GM12878 (cell line): ENCODE results near the gene CD300H. TPM values are rescaled to one million over a fixed set of nuclear protein-coding genes. Genes with fewer than 3 reads are reported as not detected.

Experiments
- ATAC-seq: fragments of 200-7000 bp; cut with Tn5 transposase; 3 replicates; pipeline ENCODE4 v1.9.1; 2020; ENCODE audit warnings: mild to moderate bottlenecking, moderate library complexity
- BruUV-seq: library from RNA; stranded (reverse); fragments of 400-500 nt; replicated peaks from 2 replicates; lab custom pipeline; 2021; lab: Mats Ljungman, UMichigan
- CTCF ChIA-PET: fragments of 300-600 bp; sonication (Branson Sonifier 250); formaldehyde crosslinking; extraction: SDS; loops from one replicate; lab custom pipeline; 2021; ENCODE audit warnings: inconsistent platforms; lab: Yijun Ruan, JAX
- POLR2A ChIA-PET: fragments of 350-600 bp; formaldehyde crosslinking; extraction: SDS; loops from one replicate; lab custom pipeline; 2021; ENCODE audit warnings: inconsistent platforms; lab: Charles Lee
- RAD21 ChIA-PET: fragments of 300-600 bp; sonication (Branson Sonifier 250); formaldehyde crosslinking; loops from one replicate; lab custom pipeline; 2023; ENCODE audit warnings: antibody characterized with exemption; ENCODE audit not compliant: unreplicated experiment; lab: Charles Lee
- SMC1A ChIA-PET: fragments of 300-600 bp; sonication (Branson Sonifier 250); formaldehyde crosslinking; loops from one replicate; lab custom pipeline; 2023; ENCODE audit not compliant: unreplicated experiment, uncharacterized antibody; lab: Charles Lee
- DNase-seq: peaks from one replicate; pipeline ENCODE4 v3.0.0-alpha.2; 2011; ENCODE audit warnings: low read depth, low spot score
- FAIRE-seq: peaks from 3 replicates; lab custom pipeline; 2011; peaks lifted over from hg19 to GRCh38; lab: Jason Lieb, UNC
- H2AFZ ChIP-seq: 2 replicates; pipeline ENCODE4 v1.6.0; 2011; ENCODE audit warnings: low read depth, low read length, control low read depth; ENCODE audit not compliant: control insufficient read depth
- H3K27ac ChIP-seq: 2 replicates; pipeline ENCODE4 v1.5.1; 2011; ENCODE audit warnings: control low read depth; ENCODE audit not compliant: control insufficient read depth, insufficient read depth
- H3K27me3 ChIP-seq, 2 experiments: replicated peaks in 1 of 2; 2 replicates each; pipeline versions ENCODE4 v1.6.0 to v1.6.1; 2011; ENCODE audit warnings: low read length in 1 of 2; ENCODE audit not compliant: control insufficient read depth in 2 of 2, insufficient read depth in 2 of 2
- H3K36me3 ChIP-seq, 2 experiments: 2 replicates each; pipeline ENCODE4 v1.5.1; 2011; ENCODE audit warnings: low read length in 1 of 2; ENCODE audit not compliant: control insufficient read depth in 2 of 2, insufficient read depth in 2 of 2
- H3K4me1 ChIP-seq: 2 replicates; pipeline ENCODE4 v1.6.1; 2011; ENCODE audit warnings: mild to moderate bottlenecking, low read length, moderate library complexity, mixed read lengths; ENCODE audit not compliant: control insufficient read depth, insufficient read depth
- H3K4me2 ChIP-seq: 2 replicates; pipeline ENCODE4 v1.6.0; 2011; ENCODE audit warnings: control low read depth; ENCODE audit not compliant: control insufficient read depth, insufficient read depth
- H3K4me3 ChIP-seq: fragments of 200-600 bp; sonication (generic); 2 replicates; pipeline ENCODE4 v1.5.1; 2016
- H3K79me2 ChIP-seq: 2 replicates; pipeline ENCODE4 v1.6.0; 2011; ENCODE audit warnings: low read length; ENCODE audit not compliant: control insufficient read depth, insufficient read depth
- H3K9ac ChIP-seq: 2 replicates; pipeline ENCODE4 v1.8.0; 2011; ENCODE audit warnings: low read length, control low read depth, mixed read lengths; ENCODE audit not compliant: control insufficient read depth, insufficient read depth
- H3K9me3 ChIP-seq: replicated peaks from 3 replicates; pipeline ENCODE4 v1.5.1; 2011; ENCODE audit warnings: mild to moderate bottlenecking, low read length; ENCODE audit not compliant: control insufficient read depth, insufficient read depth
- H4K20me1 ChIP-seq: 2 replicates; pipeline ENCODE4 v1.6.0; 2011; ENCODE audit not compliant: control insufficient read depth, insufficient read depth
- BCL11A ChIP-seq: IDR thresholded peaks from 2 replicates; pipeline ENCODE4 v1.6.1; 2011; ENCODE audit warnings: low read depth, low read length
- BHLHE40 ChIP-seq, 2 experiments: fragments of 450-650 bp in 1 of 2; IDR thresholded peaks; 2 replicates each; pipeline ENCODE4 v1.6.1; 2011 to 2017; ENCODE audit warnings: low read depth in 2 of 2, borderline replicate concordance in 1 of 2, improper control_type of control experiment in 1 of 2, low read length in 1 of 2, mild to moderate bottlenecking in 1 of 2
- BMI1 ChIP-seq: fragments of 450-650 bp; IDR thresholded peaks from 2 replicates; pipeline ENCODE4 v1.6.1; 2016; ENCODE audit warnings: mild to moderate bottlenecking, moderate library complexity, borderline replicate concordance
- BRCA1 ChIP-seq: IDR thresholded peaks from 2 replicates; pipeline ENCODE4 v1.6.1; 2011; ENCODE audit warnings: low read depth, low read length, improper control_type of control experiment
- CBX3 ChIP-seq: fragments of 200-600 bp; sonication (generic); IDR thresholded peaks from 2 replicates; pipeline ENCODE4 v1.6.1; 2016; ENCODE audit warnings: low read depth, borderline replicate concordance
- CREB1 ChIP-seq: IDR thresholded peaks from 2 replicates; pipeline ENCODE4 v1.6.1; 2012; ENCODE audit warnings: low read depth, mild to moderate bottlenecking, inconsistent platforms
- DPF2 ChIP-seq: fragments of 450-650 bp; IDR thresholded peaks from 2 replicates; pipeline ENCODE4 v1.6.1; 2017; ENCODE audit warnings: mild to moderate bottlenecking
- ESRRA ChIP-seq: IDR thresholded peaks from 2 replicates; pipeline ENCODE4 v1.6.1; 2012; ENCODE audit warnings: mild to moderate bottlenecking, low read length, improper control_type of control experiment
- HDAC6 ChIP-seq: fragments of 200-600 bp; sonication (generic); IDR thresholded peaks from one replicate; pipeline ENCODE4 v1.8.0; 2017; ENCODE audit warnings: antibody characterized with exemption; ENCODE audit not compliant: unreplicated experiment
- IRF5 ChIP-seq: fragments of 450-650 bp; IDR thresholded peaks from 2 replicates; pipeline ENCODE4 v1.6.1; 2017; ENCODE audit warnings: borderline replicate concordance
- MEF2A ChIP-seq: IDR thresholded peaks from 2 replicates; pipeline ENCODE4 v1.6.1; 2011; ENCODE audit warnings: low read depth, mild to moderate bottlenecking, low read length, moderate library complexity; ENCODE audit not compliant: insufficient read depth
- MYC ChIP-seq: IDR thresholded peaks from 2 replicates; pipeline ENCODE4 v1.6.1; 2011; ENCODE audit warnings: mild to moderate bottlenecking, low read length, moderate library complexity, inconsistent platforms; ENCODE audit not compliant: insufficient read depth, insufficient replicate concordance, insufficient read length, severe bottlenecking
- NR2F1 ChIP-seq: fragments of 450-650 bp; conservative IDR thresholded peaks from 2 replicates; pipeline ENCODE4 v1.6.1; 2017; ENCODE audit warnings: mild to moderate bottlenecking
- PML ChIP-seq: IDR thresholded peaks from 2 replicates; pipeline ENCODE4 v1.6.1; 2012; ENCODE audit warnings: low read length, inconsistent platforms
- RBBP5 ChIP-seq: fragments of 200-600 bp; sonication (generic); conservative IDR thresholded peaks from 2 replicates; pipeline ENCODE4 v1.6.1; 2016
- RCOR1 ChIP-seq: conservative IDR thresholded peaks from 2 replicates; pipeline ENCODE4 v1.6.1; 2012; ENCODE audit warnings: low read depth, low read length, improper control_type of control experiment
- SKIL ChIP-seq: fragments of 450-650 bp; IDR thresholded peaks from 2 replicates; pipeline ENCODE4 v1.6.1; 2017; ENCODE audit warnings: mild to moderate bottlenecking, low read depth, inconsistent platforms; ENCODE audit not compliant: poor library complexity, severe bottlenecking
- SREBF1 ChIP-seq: IDR thresholded peaks from 2 replicates; pipeline ENCODE4 v1.6.1; 2012; ENCODE audit warnings: mild to moderate bottlenecking, low read length
- TARDBP ChIP-seq: IDR thresholded peaks from 2 replicates; pipeline ENCODE4 v1.6.1; 2016; ENCODE audit warnings: borderline replicate concordance
- ZBED1 ChIP-seq: IDR thresholded peaks from 2 replicates; pipeline ENCODE4 v1.6.1; 2016; ENCODE audit warnings: borderline replicate concordance
- ZNF24 ChIP-seq: fragments of 450-650 bp; IDR thresholded peaks from 2 replicates; pipeline ENCODE4 v1.6.1; 2017; ENCODE audit warnings: antibody characterized with exemption, mild to moderate bottlenecking
- WGBS: methylation state at CpG from one replicate; pipeline ENCODE4 v1.1.6; 2016; ENCODE audit warnings: low lambda C conversion rate; ENCODE audit not compliant: insufficient replicate concordance, insufficient coverage; ENCODE audit errors: missing lambda C conversion rate; 5-methylcytosine and 5-hydroxymethylcytosine counted together
- in situ Hi-C: fragments of 300-500 bp; cut with MboI; formaldehyde crosslinking; loops from 9 replicates; pipeline ENCODE4 v1.14.3; 2018; ENCODE audit warnings: mixed read lengths
- intact Hi-C: fragments of 100-400 bp; cut with micrococcal nuclease; formaldehyde crosslinking; loops from one replicate; pipeline ENCODE4 v1.14.2; 2022; ENCODE audit not compliant: unreplicated experiment
- polyA plus RNA-seq, 11 experiments: library from polyadenylated mRNA; depleted of rRNA in 4 of 11; unstranded in 6 of 11; stranded (reverse) in 5 of 11; fragments of >200 nt; fragmentation: Nextera tagmentation in 4 of 11; fragmentation: Illumina TruSeq in 1 of 11; extraction: Ambion mirVana in 4 of 11; extraction: Trizol in 1 of 11; gene quantifications; 1 replicate in 1 of 11; 2 replicates in 10 of 11; pipeline versions ENCODE4 v1.2.1 to v1.2.3, GENCODE V29; 2011 to 2016; ENCODE audit warnings: inconsistent platforms in 2 of 11, missing spikeins in 2 of 11, low read depth in 1 of 11
- total RNA-seq, 4 experiments: library from RNA; depleted of rRNA in 3 of 4; stranded (reverse); fragments of >200 nt in 3 of 4; fragmentation: Illumina TruSeq in 1 of 4; extraction: Trizol in 1 of 4; gene quantifications; 2 replicates each; pipeline versions ENCODE4 v1.2.1 to v1.2.3, GENCODE V29; 2013 to 2021

Gene CD300H
- total and polyA plus RNA-seq, 10 of the 15 experiments (the other 5 are each of a cell fraction or from before 2014, with no cell fraction given), result not detected

- no peak for TF ChIP-seq ZNF24
- TF ChIP-seq HDAC6, result no peak
- no peak for TF ChIP-seq RCOR1
Measured at GRCh38 chr17:74513987-74514631, 53.2 kb downstream of the CD300H start (continued).

- ChIA-PET POLR2A (interaction anchor here (1.0 to 2.3 kb wide), 4 partner anchors 9 to 20 kb away, joined by 3 to 9 read pairs (median 4); no protein-coding TSS in a partner anchor), CTCF (interaction anchor here (1.1 to 2.9 kb wide), 10 partner anchors 8 to 133 kb away, joined by 3 to 13 read pairs (median 6); no protein-coding TSS in a partner anchor), SMC1A (interaction anchor here (0.7 to 4.5 kb wide), 4 partner anchors 8 to 17 kb away, joined by 3 to 45 read pairs (median 12); partner anchors contain the start of gene CD300LB), RAD21 (interaction anchor here (0.5 to 3.4 kb wide), 9 partner anchors 8 to 91 kb away, joined by 3 to 22 read pairs (median 4); no protein-coding TSS in a partner anchor)
- WGBS, result under 1% methylated on average over 7 of the region's 7 CpGs
- in situ Hi-C loops (loop anchor here (10.0 kb wide), 1 partner anchor 62 kb away; no protein-coding TSS in a partner anchor), intact Hi-C loops (no loop called here)
- BruUV-seq, result no TSS peak
- no peaks in the 10 kb centered on the region for H4K20me1 ChIP-seq
- ATAC-seq (peak; percentile 87), FAIRE-seq (no peak), DNase-seq (peak; percentile 26)
- H2AFZ ChIP-seq, result no peak overlapping the region
- no peaks in the 10 kb centered on the region for H3K27me3 ChIP-seq
- H3K9me3 ChIP-seq, result peaks cover 10% of the 10 kb centered on the region
- H3K9ac ChIP-seq, result no peak overlapping the region
- no peaks in the 10 kb centered on the region for H3K79me2 ChIP-seq
- H3K36me3 ChIP-seq, result no peaks in the 10 kb centered on the region
- H3K4me2 ChIP-seq, result no peak overlapping the region
- H3K27ac ChIP-seq, result no peak overlapping the region
- 0 out of 2 replicates have a peak, but pooled peaks cover 7% of the 10 kb centered on the region for H3K4me1 ChIP-seq
- no peak overlapping the region for H3K4me3 ChIP-seq
- TF ChIP-seq BCL11A, result peak; percentile 46; the same call in 1 of the 2 replicates
- TF ChIP-seq RBBP5, result no peak
- TF ChIP-seq BMI1, result peak; percentile 43; the same call in 1 of the 2 replicates
- TF ChIP-seq SKIL, result peak; percentile 58
- peak; percentile 54; the same call in 1 of the 2 replicates for TF ChIP-seq MEF2A
- no peak for TF ChIP-seq IRF5
- no peak for TF ChIP-seq MYC
- TF ChIP-seq DPF2, result peak; percentile 68
- TF ChIP-seq PML, result no peak
- TF ChIP-seq CREB1, result peak; percentile 64
- TF ChIP-seq ESRRA, result no peak
- TF ChIP-seq NR2F1, result peak; percentile 55; the same call in 1 of the 2 replicates
- peak in 1 of 2 experiments; percentile 14; a peak in 1 of 4 replicates for TF ChIP-seq BHLHE40 (IDR thresholded peaks at IDR 0.05; ENCODE audit: borderline replicate concordance in 1 of 2, low read depth in 2 of 2, low read length in 1 of 2)
- no peak for TF ChIP-seq BRCA1
- no peak for TF ChIP-seq TARDBP
- TF ChIP-seq ZBED1, result 0 out of 2 replicates have a peak, but pooled peaks have one; percentile 57
- TF ChIP-seq SREBF1, result no peak
- TF ChIP-seq CBX3, result no peak
Measured at GRCh38 chr17:74512624-74513091, 54.7 kb downstream of the CD300H start.
